NCI-H146 treated with DMSO at 0.1 percent for 48 hours (cell line): ENCODE measurements around the gene SEMA3F.

ENCODE experiments used
- DNase-seq: peaks from one replicate; lab custom pipeline; 2025; ENCODE audit not compliant: unreplicated experiment; lab: John Stamatoyannopoulos, UW

SEMA3F gene

DNA sequence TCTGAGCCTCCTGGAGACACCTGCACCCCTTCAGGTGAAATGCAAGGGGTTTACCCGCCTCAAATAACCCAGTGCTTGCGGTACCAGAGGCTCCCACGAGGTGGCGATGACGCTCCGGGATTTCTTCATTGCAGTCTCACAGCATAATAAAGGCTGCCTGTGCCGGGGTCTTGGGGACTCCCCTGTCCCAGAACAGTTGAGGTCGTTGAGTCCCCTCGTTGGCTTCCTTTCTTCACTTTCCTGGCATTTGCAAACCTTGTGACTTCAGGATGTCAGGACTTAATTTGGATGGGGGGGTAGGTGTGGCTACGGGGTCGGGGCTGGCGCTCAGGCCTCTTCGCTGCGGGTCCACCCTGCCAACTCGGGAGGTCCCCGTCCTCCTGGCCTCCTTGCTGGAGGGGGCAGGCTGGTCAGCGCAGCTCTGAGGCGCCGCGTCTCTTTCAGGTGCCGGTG is 37.6 kb downstream of the SEMA3F start:
- DNase-seq = peak; percentile 4

- no peak for DNase-seq
Measured at GRCh38 chr3:50193286-50193685, 38.2 kb downstream of the SEMA3F start.

GRCh38 chr3:50193746-50194127 is 38.6 kb downstream of the SEMA3F start:
- DNase-seq = no peak

DNA sequence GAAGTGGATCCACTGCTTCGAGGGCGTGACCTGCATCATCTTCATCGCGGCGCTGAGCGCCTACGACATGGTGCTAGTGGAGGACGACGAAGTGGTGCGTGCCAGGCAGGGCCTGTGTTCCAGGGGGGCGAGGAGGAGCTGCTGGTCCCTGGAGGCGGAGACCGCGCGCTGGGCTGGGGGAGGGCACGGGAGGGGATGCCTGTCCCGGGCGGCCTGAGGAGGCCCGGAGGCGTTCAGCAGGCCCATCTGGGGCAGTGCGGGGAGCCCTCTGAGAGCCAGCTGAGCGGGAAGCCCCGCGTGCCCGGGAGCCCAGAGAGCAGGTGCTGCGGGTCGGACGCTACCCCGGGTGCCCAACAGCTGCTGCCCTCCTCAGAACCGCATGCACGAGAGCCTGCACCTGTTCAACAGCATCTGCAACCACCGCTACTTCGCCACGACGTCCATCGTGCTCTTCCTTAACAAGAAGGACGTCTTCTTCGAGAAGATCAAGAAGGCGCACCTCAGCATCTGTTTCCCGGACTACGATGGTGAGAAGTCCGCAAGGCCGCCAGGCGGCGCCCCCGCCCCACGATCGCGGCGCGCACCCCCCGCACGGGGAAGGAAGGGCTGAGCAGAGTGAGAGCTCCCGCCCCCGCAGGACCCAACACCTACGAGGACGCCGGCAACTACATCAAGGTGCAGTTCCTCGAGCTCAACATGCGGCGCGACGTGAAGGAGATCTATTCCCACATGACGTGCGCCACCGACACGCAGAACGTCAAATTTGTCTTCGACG is 39.2 kb downstream of the SEMA3F start:
- DNase-seq = no peak

DNA sequence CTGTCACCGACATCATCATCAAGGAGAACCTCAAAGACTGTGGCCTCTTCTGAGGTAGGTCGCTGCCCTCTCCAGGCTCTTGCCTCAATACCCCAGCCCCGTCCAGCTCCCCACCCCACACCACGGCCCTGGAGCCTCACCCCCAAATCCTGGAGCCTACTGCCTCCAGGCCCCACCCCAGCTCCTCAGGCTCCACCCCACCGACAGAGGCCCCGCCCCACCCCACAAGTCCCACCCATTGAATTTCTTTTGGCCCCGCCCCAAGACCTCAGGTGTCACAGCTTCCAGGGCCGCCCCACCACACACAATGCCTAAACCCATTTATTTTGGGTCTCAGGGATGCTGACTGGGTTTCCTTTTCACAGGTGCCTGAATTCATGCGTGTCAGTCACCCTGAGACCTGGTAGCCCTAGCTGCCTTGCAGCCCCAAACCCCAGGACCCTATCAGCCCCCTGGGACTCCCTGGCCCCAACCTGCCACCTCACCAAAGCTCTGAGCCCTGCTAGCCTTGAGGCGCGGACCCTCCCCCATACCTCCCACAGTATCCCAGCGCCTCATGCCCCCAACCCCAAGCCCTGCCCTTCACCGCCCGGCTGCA is 39.9 kb downstream of the SEMA3F start:
- no peak for DNase-seq

DNA sequence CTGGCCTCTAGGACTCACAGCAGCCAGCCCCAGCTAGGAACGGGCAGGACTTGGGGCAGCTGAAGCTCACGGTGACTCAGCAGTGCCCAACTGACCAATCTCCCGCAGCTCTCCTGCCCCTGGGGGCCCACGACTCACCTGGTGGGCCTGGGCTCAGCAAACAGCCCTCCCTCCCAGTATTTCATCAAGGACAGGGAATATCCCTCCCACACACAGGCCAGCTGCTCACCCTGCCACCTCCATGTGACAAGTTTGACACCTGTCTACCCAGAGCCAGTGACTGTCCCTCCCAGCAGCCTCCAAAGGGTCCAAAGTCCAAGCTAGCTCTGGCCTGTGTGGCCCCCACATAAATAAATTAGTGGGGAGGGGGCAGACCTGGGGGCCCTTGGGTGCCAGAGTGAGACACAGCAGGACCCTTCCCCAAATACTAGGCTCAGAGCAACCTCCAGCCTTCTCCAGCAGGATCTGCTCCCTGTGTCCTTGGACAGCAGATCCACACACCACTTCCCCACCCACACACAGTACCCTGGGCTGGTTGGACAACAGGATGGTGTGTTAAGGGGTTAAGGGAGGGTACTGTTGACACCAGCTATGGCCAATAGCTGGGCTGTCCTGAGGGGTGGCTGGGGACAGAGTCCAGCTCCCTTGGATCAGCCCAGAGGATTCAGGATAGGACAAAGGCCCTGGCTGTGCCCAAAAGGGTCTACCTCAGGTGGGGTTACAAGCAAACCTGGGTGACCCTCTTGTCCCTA is 40.6 kb downstream of the SEMA3F start:
- peak; percentile 59 for DNase-seq

- no peak for DNase-seq
Measured at GRCh38 chr3:50196253-50196801, 41.2 kb downstream of the SEMA3F start.

GRCh38 chr3:50201573-50202315 is 46.6 kb downstream of the SEMA3F start:
- no peak for DNase-seq

- no peak for DNase-seq
Measured at GRCh38 chr3:50202353-50203112, 47.4 kb downstream of the SEMA3F start.

DNA sequence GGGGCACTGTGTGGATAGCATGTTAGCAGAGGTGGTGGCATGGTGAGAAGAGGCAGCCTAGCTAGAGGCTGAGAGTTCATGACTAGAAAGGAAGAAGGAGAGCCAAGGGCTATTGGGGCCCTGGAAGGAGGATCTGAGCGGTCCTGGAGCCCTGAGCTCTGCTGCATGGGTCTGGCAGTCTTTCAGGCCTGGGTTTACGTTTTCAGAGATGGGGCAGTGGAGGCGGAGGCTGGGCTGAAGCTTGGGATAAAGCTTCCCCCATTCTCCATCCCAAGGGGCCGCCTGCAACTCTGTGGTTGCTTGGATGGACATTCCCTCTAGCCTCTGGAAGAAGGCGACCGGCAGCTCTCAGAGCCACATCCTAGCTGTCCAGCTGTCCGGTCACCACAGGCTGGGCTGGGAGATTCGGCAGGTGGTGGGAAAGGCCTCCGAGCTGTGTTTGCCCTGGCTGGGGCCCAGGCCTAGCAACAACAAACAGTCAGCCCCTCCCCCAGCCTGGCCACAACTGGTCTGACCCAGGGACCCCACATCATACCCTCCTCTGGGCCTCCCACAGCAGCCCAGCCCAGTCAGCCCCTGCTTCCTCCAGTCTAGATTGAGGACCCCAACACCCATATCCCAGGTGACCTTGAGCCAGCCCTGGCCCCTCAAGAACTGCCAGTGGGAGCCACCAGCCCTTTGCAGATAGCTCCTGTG is 48.1 kb downstream of the SEMA3F start:
- no peak for DNase-seq

DNA sequence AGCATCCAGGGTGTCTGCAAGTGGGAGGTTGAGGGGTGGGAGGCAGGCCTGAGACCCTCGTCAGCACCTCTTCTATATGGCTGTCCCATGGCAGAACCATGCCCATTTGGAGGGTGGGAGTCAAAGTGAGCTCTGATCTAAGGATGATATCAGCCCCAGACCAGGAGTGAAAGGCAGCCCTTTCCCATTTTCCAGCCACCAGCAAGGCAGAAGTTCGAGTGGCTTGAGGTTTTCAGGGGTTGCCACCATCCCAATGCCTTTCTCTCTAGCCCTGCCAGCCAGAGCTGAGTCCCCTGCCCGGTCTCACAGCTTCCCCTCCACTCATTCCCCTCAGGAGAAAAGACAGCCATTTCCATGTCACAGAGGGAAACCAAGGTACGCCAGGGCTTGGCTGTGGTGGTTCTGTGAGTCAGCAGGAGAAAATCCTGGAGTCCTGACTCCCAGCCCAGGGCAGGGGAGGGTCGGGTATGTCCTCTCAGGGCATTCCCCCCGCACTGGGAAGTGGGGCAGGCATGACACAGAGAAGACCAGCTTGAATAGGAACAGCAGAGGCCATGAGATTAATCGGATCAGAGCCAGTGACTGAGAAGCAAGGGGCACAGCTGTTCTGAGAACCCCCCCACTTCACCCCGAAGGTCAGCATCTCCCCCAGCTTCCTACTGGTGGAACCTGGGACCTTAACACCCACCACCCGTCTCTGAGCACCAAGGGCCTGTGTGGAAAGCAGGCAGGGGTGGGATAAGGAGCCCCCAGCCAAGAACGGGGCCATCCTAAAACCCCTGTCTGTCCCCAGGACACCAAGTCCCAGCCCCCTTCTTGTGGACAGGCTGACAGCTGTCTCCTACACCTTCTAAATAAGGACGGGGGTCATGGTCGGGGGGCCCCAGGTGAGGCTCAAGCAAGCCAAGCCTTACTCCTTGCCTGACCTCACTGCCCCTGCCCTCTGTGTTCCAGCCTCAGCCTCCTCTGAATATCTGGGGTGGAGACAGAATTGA is 49.0 kb downstream of the SEMA3F start:
- DNase-seq = no peak

DNA sequence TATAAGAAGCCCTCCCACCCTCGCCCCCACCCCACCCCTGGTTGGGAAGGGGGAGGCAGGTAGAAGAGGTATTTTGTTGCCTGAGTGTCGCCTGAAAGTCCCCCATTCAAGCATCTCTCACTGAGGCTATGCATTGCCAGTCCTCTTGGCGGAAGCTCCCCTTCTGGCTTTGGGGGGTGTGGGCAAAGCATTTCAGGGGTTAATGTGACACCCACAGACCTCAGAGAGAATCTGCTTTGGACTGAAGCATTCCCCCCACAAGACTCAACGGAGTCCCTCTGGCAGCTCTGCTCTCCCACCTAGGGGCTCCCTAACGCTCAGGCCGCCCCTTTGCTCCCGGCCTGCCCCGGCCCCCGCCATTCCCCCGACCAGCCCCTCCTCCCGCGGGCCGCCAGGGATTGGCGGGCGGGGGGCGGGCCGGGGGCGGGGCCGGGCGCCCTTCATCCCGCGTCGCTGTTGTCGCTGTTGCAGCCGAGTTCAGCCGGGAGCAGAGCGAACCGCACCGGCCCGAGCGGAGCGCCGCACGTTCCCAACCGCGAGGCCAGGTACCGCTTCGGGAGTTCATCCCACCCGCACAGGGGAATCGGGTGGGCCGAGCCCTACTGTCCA is 49.8 kb downstream of the SEMA3F start, which contains the start of gene SLC38A3:
TSS of gene SLC38A3 (plus strand) at position 468 of the 609 bp plus-strand sequence. CDS start 8,929 bp downstream, outside the sequence.
- no peak for DNase-seq

DNA sequence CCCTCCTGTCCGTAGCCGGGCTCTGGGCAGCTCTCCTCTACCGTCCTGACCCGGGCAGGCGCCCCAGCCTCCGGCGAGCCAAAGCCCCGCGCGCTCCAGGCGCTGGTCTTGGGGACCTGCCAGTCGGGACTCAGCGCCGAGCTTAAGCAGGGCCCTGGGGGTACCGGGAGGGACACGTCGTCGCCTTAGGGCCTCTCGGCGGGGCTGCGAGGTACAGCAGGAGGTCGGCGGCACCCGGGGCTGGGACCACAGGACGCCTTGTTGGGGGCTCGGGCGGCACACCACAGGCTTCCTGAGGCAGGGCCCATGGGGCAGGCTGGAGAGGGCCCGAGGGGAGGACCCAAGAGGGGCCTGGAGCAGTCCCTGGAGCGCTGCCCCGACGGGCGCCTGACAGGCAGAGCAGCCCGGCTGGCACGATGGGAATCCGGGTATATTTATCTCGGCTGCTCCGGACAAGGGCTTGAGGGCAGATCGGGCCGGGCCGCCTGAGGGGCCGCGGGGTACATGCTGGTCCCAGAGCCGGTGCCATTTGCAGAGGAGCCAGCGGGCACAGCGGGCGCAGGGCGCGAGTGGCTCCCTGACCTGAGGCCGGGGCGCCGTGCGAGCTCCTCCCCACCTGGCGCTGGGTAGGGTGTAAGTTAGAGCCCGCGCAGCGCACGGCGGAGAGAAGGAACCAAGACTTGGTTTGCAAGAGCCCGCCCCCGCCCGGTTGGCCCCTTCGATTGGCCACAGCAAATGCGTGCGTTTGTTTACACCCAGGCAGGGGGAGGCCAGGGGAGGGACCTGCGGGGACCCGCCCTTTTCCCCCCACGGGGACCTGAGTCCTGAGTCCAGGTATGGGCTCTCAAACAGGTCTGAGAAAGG is 50.5 kb downstream of the SEMA3F start:
- peak; percentile 8 for DNase-seq

DNA sequence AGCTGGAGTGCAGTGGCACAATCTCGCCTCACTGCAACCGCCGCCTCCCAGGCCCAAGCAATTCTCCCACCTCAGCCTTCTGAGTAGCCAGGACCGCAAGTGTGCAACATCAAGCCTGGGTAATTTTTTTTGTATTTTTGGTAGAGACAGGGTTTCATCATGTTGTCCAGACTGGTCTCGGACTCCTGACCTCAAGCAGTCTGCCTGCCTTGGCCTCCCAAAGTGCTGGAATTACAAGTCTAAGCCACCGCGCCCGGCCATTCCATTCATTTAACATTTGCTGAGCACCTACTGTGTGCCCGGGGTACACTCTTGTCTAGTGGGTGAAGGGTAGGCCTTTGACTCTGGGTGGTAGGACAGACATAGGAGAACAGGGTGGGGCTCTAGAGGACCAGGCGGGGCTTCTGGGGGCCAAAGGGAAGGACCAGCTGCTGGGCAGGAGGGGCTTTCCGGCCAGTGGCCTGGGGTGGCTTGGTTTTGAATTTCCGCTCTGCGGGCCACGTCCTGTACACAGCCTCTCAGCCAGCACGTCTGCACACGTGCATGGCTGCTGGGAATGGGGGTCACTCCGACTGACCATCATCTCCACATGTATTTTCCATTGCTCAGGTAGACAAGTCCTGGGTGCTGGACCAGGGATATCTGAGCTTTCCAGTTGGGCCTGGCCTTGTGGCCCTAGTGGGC is 52.4 kb downstream of the SEMA3F start:
- DNase-seq = no peak

GRCh38 chr3:50208677-50209344 is 53.7 kb downstream of the SEMA3F start:
- peak; percentile 66 for DNase-seq

DNA sequence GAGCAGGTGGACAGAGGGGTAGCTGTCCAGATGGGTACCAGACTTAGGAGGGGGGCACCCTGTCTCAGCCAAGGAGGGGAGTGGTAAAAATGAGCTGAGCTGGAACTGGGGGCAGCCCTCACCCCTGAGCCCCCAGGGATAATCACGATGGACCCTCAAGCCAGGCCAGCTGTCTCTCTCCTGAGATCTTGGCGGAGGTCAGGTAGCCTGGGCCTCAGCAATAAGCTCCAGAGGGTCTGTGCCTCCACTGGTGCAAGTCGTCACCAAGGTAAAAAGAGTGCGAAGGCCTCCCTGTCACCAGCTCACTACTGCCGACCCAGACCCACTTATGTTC is 55.0 kb downstream of the SEMA3F start:
- DNase-seq = no peak
